GM19468 (cell line): ENCODE measurements around the gene SNX32.
"Not testable (repeated sequence)": the region's sequence is repeated elsewhere in the genome, so short reads cannot be mapped to it uniquely, and the experiment has no call there.

Experiments used
- ATAC-seq: cut with Tn5 transposase; IDR thresholded peaks from one replicate; pipeline ENCODE4 v1.9.1; 2021; ENCODE audit warnings: mild to moderate bottlenecking, moderate library complexity, moderate number of reproducible peaks; ENCODE audit not compliant: unreplicated experiment; ENCODE audit errors: extremely low read depth

The SNX32 gene

DNA sequence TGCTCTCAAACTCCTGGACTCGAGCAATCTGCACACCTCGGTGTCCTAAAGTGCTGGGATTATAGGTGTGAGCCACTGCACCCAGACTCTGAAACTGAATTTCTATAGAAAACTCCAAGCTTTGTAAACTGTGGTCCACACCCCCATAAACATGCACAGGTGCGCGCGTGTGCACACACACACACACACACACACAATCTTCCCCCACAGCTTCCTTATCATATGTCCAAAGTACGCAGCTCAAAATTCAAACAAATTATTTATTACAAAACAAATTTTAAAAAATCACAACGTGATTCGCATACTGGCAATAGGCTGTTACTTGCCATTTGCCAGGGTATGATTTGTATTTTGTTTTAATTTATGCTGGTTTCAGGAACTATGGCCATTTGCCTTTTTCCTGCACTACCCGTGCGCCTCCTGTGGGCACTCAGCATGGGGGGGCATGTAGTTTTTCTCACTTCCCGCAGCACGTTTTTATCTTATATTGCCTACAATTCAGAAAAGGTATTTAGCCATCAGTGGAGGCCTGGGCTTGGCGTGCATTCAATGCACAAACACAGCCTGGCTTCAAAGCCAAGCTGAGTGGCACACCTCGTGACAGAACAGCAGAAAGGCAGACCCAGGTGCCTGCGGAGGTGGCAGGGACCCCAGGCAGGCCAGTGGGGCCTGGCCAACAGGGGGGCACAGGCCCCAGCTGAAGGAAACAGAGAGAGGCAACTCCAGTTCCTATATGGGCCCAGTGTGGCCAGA is 10.8 kb upstream of the SNX32 start:
- no peak for ATAC-seq

DNA sequence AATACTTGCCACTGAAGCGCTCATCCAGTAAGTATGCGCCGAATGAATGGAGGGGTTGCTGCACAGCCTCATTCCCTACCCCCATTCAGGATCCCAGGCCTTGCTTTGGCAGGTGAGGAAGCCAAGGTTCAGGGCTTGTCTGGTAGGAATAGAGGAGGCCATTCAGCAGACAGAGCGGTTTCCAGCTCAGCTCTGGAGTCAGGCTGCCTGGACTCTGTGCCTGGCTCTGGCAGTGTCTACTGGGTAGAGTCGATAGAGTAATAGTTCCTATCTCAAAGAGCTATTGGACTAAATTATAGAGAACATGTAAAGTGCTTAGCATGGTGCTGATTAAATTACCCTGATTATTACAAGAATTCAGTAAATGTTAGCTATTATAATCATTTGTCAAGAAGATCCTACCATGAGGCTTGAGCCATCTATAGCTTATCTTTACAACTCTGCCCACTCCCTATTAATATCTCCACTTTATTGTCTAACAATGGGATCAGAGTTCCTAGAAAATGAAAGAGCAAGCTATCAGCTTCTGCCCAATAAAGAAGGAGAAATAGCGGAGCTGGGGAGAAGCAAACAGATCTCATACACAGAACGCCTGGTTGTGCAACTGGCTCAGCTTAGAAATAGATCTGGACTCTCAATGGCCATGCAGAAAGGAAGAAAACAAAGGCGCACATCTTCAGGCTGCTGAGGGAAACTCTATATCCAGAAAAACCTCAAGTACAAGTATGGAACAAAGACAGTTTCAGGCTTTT is 6.6 kb upstream of the SNX32 start:
- ATAC-seq = no peak

DNA sequence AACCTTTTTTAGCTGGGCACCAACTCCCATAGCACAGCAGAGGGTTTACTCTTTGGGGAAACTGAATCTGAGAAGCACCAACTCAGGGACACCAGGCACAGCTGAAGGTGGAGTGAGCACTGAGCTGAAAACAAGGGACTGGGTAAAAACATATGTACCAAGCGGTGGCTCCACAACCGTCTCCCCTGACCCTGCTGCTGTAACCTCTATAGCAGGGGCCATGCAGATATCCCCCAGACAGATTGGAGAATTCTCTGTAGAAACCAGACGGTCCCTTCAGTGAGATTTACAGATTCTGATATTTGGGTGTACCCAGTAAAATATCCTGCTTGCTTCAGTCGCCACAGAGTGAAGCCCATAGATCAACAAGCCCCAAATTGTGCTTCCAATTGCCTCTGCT is 4.3 kb upstream of the SNX32 start:
- ATAC-seq = no peak

DNA sequence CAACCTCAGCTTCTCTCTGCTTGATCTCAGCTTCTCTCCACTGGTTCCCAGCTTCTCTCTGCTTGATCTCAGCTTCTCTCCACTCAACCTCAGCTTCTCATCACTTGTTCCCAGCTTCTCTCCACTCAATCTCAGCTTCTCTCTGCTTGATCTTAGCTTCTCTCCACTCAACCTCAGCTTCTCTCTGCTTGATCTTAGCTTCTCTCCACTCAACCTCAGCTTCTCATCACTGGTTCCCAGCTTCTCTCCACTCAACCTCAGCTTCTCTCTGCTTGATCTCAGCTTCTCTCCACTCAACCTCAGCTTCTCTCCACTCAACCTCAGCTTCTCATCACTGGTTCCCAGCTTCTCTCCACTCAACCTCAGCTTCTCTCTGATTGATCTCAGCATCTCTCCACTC is 1.5 kb upstream of the SNX32 start:
- not testable (repeated sequence) for ATAC-seq

- no peak for ATAC-seq
These were observed 439 bp downstream of the SNX32 start for GRCh38 chr11:65834202-65834601.

GRCh38 chr11:65842144-65842543 is 8.4 kb downstream of the SNX32 start:
- ATAC-seq = no peak

DNA sequence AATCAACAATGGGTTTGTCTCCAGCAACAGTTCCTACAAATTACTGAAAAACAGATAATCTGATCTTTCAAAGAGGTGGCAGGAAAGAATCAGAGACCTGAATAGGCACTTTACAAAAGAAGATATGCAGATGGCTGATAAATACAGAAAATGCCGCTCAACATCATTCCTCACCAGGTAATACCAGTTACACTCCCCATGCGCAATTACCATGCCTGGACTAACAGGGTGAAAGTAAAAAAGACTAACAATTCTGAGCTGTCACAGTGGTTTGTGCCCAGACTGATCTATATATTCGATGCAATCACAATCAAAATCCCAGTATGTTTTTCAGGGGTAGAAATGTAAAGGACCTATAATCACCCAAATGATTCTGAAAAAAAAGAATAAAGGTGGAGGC is 10.0 kb downstream of the SNX32 start:
- no peak for ATAC-seq

GRCh38 chr11:65844231-65844872 is 10.6 kb downstream of the SNX32 start:
- no peak for ATAC-seq

DNA sequence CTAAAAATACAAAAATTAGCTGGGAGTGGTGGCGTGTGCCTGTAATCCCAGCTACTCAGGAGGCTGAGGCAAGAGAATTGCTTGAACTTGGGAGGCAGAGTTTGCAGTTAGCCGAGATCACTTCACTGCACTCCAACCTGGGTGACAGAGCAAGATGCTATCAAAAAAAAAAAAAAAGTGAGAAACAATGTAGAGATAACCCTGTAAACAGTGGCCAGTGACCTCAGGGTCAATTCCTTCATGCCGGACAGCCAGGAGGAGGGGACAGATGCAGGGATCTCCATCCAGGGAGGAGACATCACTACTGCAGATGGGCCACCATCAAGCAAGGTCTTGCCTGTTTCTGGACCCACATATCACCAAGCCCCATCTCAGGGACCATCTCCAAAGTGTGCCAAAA is 14.0 kb downstream of the SNX32 start:
- no peak for ATAC-seq

- ATAC-seq = not testable (repeated sequence)
These were observed 14.9 kb downstream of the SNX32 start for GRCh38 chr11:65848693-65849092.

DNA sequence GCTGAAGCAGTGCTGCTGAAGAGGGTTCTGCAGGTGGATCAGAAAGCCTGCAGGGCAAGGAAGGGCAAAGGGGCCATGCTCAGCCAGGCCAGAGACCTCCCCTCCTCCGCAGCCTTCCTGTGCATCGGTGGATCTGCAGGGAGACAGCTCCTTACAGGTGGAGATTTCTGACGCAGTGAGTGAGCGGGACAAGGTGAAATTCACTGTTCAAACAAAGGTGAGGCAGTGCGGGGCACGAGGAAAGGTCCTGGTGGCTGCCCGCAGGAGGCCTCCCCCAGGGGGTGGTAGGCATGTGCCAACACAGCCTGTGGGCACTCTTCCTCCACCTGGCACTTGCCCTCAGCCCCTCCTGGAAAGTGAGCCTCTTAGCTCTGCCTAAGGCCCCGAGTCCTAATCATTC is 15.6 kb downstream of the SNX32 start:
- no peak for ATAC-seq

GRCh38 chr11:65849771-65850216 is 16.0 kb downstream of the SNX32 start:
- no peak for ATAC-seq

- no peak for ATAC-seq
These were observed 16.7 kb downstream of the SNX32 start for GRCh38 chr11:65850217-65851082.

DNA sequence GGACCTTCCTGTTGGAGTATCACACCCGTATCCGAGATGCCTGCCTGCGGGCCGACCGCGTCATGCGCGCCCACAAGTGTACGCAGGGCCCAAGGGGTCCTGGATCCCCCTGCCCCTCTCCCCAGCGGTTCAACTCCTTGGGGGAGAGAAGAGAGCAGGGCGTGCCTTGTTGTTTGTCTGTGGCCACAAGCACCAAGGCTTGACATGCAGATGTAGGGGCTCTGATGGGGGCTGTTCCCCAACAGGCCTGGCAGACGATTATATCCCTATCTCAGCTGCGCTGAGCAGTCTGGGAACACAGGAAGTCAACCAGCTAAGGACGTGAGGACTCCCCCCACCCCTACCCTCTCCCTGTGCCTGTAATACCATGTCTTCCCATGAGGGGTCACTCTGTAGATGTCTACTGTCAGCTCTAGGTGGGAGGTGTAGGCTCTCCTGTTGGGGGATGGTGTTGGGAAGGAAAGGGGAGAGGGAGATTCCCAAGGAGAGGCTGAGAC is 17.4 kb downstream of the SNX32 start:
- no peak for ATAC-seq

DNA sequence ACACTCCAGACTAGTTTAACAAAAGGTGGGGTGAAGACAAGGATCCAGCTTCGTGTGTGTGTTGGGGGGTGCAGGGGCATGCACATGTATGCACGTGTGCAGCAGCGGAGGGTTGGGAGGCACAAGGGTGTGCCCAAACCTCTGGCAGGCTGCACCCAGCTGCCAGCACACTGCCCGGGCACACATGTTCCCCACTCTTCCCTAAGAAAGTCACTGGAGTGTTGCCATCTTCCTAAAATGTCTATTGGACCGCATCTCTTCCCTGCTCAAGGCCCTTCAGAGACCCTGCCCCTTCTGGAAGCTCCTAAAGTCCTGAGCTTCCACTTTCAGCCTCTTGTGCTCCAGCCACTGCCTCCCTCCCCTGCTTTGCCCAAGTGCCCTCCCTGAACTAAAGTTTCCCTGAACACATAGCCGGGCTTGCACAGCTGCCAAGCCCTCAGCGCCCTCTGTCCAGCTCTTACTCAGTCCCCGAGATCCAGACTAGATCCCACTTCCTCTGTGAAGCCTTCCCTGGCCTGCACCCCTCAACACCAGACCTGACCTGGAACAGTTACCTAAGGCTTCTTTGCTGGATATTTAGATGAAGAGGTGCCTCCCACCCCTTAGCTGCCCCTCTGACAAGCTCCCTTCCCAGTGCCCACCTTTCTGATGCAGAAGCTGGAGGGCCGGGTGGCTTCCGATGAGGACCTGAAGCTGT is 18.2 kb downstream of the SNX32 start:
- no peak for ATAC-seq

GRCh38 chr11:65852508-65853245 is 18.9 kb downstream of the SNX32 start:
- ATAC-seq = no peak

GRCh38 chr11:65853246-65853979 is 19.6 kb downstream of the SNX32 start:
- ATAC-seq = no peak

DNA sequence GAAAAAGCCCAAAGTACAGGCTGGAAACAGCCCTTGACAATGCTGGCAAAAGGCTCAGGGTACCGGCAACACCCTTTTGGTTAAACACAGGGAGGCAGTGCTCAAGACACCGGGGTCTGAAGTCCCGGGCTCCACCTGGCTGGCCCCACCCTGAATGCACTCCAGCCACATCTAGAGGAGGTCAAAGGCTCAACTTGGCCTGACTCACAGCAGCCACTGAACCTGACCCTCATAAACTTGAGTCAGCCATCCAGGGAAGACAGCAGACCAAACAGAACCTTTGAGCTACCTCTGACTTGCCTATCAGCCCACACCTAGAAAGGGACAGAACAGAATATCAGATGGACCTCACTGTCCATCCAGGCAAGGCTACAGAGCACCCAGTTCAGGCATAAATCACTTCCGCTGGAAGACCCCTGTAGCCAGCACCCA is 20.4 kb downstream of the SNX32 start:
- ATAC-seq = no peak
